ENCODE measurements around the gene SLC49A3.
"Not testable (repeated sequence)": the region's sequence is repeated elsewhere in the genome, so short reads cannot be mapped to it uniquely, and the experiment has no call there.

Gene SLC49A3

DNA sequence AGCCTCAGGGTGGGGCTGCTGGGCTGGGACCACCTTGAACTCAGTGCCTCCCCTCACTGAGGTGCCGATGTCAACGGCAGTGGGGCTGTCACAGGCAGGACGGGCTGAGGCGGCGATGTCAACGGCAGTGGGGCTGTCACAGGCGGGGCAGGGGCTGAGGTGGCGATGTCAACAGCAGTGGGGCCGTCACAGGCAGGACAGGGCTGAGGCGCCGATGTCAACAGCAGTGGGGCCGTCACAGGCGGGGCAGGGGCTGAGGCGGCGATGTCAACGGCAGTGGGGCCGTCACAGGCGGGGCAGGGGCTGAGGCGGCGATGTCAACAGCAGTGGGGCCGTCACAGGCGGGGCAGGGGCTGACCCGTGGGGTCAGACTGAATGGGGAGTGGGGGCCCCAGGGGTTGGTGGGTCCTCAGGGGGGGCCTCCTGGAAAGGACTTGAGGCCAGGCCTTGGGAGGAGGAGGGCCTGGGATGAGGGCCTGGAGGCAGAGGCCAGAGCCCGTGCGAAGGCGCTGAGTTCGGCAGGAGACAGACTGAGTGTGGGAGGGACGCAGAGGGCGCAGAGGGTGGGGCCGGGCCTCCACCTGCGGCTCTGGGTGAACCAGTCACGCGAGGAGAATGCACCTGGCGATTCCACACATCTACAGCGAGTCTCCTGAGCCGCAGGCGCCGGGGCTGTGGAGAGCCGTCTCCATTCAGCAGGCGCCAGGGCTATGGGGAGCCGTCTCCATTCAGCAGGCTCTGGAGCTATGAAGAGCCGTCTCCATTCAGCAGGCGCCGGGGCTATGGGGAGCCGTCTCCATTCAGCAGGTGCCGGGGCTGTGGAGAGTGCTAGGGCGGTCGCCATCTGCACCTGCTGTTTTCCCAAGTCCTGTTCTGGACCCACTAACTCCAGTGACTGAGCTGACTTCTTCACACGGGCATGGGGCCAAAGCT, 37.7 kb downstream of the SLC49A3 start:
- no peak for DNase-seq

DNA sequence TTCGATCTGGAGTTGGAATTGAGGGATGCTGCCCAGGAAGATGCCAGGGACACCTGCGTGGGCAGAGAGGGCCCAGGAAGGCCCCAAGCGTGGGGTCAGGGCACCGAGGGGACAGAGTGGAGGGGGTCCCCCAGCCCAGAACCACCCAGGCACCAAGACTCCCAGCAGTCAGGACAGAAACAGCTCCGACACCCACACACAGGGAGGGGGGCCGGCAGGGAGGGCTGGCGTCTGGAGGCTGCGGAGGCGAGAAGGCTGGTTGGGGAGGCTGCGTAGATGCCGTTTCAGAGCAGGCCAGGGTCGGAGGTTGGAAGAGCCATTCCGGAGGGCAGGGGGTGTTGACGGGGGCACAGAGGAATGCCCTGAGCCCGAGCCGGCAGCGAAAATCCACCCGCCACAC, 38.5 kb downstream of the SLC49A3 start:
- DNase-seq, result no peak

DNA sequence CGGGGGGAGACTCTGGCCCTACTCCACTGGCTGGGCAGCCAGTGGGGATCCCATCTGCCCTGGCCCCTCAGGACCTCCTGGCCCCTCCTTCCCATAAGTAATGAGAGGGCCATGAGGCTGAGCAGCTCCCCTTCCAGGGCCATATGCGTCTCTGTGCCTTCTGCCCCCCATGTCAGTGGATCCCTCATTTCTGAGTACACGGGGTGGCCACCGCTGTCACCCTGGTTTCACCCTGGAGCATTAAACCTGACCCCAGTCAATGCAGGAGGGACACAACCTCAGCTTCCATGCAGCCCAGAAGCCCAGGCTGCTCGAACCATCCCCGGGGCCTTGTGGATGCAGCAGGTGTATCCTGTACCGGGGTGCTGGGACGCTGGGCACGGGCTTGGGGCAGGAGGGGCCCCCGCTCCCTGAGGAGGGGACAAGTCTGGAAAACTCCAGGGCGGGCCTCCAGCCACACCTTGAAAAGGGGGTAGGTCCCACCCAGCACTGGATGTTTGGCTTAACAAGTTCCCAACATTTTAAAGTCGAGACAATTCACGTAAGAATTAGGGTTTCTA, 39.1 kb downstream of the SLC49A3 start:
- DNase-seq, result no peak

DNA sequence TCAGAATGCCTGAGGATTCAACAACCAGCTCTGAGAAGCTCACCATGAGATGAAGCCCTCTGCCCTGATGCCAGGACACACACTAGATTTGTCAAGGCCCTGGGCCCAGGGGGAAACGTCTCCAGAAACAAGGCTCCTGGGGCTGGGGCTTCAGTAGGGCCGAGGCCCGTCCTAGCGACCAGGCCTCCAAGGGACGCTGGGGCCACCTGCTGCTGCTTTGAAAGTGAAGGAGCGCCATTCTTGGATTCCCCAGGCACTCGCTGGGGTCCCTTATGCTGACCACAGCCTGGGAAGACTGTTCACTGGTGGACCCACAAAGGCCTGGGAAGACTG, 39.7 kb downstream of the SLC49A3 start:
- no peak for DNase-seq

DNA sequence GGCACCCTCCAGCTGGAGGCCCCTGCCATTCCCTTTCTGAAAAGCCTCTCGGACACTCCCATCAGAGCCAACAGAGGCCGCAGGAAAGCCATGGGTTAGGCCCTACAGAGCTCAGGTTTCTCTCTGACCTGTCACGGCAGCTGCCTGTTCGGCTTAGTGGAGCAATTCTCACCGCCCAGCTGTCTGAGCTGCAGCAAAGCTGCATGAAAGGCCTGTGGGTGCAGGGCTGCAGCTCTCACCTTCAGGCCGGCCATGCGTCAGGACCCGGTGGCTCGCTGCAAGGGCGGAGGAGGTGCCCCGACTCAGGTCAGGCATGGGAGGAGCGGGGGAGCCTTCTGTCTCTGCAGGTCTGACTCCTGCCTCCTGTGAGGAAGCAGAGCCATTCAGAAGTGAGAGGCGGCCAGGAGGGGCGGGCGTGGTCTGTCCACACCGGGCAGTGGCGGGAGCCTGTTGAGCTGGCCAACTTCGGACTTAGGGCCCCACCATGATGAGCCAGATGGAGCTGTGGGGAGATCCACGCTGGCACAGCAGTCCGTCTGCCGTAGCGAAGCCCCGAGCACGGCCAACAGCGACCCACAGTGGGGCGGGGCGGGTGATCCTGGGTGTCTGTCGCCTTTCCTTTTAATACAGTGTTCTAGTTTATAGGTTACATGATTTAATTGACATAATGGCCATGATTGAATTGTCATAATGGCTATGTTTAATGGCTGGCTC, 40.2 kb downstream of the SLC49A3 start:
- DNase-seq, result no peak

DNA sequence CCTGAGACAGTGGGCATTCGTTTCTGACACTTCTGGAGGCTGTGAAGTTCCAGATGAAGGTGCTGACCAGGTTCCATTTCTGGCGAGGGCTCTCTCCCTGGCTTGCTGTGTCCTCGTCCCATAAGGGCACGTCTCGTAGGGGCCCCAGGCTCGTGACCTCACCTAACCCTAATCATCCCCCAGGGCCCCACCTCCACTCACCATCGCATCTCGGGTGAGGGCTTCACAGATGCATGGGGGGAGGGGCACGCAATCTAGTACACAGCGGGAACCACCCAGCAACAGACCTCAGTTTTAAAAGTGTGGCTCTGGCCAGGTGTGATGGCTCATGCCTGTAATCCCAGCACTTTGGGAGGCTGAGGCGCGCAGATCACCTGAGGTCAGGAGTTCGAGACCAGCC, 41.5 kb downstream of the SLC49A3 start:
- no peak for DNase-seq

DNA sequence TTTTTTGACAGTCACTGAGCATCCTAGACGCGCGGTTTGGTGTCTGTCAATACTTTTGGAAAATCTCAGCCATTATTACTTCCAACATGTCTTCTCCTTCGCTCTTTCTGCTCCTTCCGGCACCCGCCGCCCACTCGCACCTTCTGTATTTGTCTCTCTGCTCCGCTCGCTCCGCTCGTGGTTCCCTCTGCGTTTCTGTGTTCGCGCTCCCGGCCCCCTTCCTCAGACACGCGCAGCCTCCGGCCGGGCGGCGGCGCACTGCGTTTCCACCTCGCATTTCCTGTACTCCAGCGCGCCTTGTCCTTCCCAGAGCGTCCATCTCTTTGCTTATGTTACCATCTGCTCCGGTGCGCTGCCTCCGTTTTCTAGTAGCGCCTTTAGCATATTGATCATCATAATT, 42.5 kb downstream of the SLC49A3 start:
- no peak for DNase-seq

DNA sequence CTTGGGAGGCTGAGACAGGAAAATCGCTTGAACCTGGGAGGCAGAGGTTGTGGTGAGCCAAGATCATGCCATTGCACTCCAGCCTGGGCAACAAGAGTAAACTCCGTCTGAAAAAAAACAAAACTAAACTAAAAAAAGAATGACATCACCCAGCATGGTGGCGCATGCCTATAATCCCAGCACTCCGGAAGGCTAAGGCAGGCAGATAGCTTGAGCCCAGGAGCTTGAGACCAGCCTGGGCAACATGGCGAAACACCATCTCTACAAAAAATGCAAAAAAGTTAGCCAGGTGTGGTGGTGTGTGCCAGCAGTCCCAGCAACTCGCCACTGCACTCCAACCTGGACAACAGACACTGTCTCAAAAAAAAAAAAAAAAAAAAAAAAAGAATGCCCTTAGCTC, 46.6 kb downstream of the SLC49A3 start:
- DNase-seq, result not testable (repeated sequence)

DNA sequence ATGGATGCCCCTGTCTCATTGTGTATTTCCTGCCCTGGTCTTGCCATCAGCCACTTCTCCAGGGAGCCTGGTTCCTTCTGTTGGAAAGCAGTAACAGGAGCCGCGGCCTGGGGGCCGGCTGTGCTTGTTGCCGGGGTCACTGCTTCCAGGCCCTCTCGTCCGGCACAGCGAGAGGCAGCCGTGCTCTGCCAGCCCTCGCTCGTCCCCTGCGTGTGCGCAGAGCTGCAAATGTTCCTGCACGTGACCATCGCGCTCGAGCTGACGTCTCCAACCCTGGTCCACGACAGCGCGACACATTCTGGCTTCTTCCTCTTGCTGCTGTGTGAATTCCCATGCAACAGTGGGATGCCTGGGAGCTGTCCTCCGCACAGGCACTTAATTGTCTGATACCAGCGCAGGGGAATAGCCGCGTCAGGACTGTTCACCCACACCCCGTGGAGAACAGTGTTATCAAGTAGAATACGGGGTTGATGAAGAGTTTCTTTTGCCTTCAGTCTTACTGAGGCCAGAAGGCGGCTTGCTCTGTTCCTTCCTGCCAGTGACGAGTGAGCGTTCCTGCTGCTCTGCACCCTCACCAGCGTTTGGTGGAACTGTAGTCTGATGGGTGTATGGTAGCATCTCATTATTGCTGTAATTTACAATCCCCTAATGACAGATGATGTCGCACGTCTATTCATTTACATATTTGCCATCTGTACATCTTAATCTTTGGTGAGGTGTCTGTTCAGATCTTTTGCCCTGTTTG, 51.2 kb downstream of the SLC49A3 start:
- DNase-seq, result no peak

DNA sequence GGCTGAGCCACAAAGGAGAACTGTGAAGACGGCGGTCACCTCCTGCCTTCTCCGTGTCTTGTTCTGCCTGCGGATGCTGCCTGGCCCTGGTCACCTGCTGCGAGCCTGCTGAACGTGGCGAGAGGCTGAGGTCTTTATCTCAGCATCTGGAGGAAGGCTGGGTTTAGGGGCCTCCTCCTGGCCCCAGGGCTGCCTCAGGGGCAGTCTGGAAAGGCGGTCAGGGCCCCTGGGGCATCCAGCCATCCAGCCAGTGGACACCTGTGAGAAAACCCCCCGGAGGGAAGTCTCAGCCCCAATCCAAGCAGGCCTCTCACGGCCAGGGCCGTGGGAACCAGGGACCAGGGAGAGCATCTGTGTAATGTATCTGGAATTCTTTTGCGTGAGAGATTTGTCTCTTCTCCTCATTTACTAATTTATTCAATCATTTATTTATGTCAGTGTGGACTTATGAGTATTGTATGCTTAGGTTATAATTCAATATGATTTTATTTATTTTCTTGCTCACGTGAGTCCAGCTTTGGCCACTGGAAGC, 52.3 kb downstream of the SLC49A3 start:
- DNase-seq, result no peak

DNA sequence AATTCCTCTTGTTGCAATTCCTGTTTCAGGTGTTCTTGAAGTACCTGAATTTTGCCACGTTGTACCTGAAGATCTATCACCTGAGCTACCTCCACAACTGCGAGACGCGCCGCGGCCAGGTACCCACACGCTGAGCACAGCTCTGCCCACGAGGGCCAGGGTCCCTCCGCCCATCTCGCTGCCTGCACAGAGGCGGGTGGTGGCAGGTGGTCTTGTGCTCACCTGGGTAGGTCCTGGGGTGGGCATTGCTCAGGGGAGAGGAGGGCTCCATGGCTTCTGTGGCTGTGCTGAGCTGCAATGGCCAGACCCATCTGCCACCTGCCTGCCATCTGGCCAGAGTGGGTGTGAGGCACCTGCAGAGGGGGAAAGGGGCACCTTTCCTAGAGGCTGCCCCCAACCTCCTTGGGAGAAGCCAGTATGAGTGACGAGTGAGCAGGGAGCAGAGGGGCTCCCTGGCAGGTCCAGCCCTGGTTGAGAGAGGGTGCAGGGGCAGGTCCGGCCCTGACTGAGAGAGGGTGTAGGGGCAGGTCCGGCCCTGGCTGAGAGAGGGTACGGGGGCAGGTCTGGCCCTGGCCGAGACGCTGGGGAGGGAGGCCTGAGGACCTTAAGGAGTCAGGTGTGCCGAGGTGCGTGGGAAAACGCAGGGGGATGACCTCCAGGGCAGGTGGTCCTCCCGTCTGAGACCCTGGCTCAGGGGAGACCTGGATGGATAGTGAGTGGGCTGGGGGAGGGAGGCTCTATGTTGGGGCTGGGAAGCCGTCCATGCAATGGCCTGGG, 52.9 kb downstream of the SLC49A3 start:
- no peak for DNase-seq

DNA sequence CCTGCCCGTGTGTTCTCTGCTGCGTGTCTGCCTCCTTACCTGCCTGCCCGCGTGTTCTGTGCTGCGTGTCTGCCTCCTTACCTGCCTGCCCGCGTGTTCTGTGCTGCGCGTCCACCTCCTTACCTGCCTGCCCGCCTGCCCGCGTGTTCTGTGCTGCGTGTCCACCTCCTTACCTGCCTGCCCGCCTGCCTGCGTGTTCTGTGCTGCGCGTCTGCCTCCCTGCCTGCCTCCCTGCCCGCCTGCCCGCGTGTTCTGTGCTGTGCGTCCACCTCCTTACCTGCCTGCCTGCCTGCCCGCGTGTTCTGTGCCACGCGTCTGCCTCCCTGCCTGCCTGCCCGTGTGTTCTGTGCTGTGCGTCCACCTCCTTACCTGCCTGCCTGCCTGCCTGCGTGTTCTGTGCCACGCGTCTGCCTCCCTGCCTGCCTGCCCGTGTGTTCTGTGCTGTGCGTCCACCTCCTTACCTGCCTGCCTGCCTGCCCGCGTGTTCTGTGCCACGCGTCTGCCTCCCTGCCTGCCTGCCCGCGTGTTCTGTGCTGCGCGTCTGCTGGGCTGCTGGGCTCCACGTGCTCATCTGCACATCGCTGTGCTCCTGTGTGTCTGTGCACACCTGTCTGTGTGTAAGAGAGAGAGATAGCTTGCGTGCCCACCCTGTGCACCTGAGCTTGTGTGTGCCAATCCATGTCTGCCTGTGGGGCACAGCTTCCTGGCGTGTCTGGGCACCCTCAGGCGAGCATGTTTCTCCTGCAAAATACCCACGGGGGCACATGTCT, 53.7 kb downstream of the SLC49A3 start:
- DNase-seq, result not testable (repeated sequence)

DNA sequence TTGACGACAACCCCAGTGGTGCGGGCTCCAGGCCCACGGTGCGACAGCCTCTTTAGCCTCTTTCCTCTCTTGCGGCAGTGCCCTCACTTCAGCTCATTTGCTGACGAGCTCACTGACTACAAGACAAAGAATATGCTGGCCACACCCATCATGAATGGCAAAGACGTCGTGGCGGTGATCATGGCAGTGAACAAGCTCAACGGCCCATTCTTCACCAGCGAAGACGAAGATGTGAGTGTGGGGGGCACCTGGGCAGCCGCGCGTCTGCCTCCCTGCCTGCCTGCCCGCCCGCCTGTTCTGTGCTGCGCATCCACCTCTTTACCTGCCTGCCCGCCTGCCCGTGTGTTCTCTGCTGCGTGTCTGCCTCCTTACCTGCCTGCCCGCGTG, 54.4 kb downstream of the SLC49A3 start:
- no peak for DNase-seq

DNA sequence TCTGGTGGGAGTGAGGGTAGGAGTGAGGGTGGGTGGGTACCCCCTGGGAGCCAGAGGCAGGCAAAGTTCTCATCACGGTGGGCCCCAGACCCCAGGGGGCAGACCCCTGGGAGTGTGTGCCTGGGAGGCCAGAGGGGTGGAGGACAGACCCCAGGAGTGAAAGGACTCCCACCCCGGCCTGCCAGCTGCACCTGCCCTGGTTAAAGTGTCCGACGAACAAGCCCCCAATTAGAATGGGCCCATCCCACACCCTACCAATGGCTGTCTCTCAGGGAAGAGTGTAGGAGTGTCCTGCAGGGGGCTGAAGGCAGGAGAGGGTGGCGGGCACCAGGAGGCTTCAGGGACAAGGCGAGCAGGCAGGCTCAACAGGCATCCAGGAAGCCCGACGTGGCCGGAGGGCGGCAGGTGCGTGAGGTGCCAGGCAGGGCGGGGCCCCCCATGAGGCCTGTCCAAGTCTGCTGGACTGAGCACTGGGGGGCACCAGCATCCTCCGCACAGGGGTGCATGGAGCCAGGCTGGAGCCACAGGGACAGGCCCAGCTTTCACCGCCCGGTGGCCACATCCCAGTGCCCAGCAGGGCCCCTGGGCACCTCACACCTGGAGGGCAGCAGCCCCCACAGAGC, 54.9 kb downstream of the SLC49A3 start:
- no peak for DNase-seq

DNA sequence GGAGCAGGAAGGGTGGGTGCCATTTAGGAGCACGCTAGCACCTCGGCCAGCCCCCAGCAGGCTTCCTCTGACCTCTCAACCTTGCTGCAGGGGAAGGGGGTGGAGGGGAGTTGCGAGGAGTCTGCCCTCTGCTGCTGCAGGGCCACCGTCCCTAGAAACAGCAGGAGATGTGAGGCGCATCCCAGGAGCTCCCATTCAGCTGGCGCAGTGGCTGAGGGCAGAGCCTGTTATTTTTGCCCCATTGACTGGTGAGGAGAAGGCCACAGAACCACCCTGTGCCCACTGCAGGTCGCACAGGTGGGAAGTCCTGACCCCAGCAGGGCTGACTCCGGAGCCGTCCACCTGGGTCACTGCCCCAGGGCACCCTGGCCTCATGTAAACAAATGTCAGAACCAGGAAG, 55.5 kb downstream of the SLC49A3 start:
- no peak for DNase-seq

DNA sequence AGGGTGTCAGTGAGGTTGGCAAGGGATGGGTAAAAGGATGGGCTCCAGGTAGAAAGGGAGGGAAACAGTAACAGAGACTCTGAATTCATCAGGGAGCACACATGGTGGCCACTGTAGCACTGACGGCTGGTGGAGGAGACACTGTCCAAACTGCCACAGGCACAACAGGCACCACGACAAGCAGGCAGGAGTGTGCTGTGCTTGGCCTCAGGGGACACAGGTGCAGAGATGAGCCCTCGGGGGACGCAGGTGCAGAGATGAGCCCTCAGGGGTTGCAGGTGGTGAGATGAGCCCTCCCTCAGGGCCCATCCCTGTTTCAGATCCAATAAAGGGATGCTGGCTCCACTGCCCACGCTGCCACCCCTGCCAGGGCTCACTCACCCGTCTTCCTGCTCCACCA, 56.0 kb downstream of the SLC49A3 start:
- no peak for DNase-seq

DNA sequence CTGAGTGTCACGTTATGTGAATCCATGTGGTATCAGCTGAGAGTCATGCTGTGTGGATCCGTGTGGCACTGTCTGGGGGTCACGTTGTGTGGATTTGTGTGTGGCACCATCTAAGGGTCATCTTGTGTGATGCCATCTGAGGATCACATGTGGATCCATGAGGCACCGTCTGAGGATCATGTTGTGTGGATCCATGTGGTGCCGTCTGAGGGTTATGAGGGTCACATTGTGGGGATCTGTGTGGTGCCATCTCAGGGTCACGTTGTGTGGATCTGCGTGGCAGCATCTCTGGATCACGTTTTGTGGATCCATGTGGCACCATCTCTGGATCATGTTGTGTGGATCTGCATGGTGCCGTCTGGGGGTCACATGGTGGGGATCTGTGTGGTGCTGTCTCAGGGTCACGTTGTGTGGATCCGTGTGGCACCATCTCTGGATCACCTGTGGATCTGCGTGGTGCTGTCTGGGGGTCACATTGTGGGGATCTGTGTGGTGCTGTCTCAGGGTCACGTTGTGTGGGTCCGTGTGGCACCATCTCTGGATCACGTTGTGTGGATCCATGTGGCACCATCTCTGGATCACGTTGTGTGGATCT, 56.7 kb downstream of the SLC49A3 start:
- no peak for DNase-seq
